HCT116 (cell line): ENCODE data around the gene PIK3CB. TPM values are rescaled to one million over a fixed set of nuclear protein-coding genes. Genes with fewer than 3 reads are reported as not detected.

Experiments
- ATAC-seq: fragments of 200-7000 bp; cut with Tn5 transposase; 2 replicates; pipeline ENCODE4 v1.9.1; 2020; ENCODE audit warnings: mild to moderate bottlenecking, moderate library complexity
- BruUV-seq: library from RNA; stranded (reverse); fragments of 400-500 nt; replicated peaks from 2 replicates; lab custom pipeline; 2021; lab: Mats Ljungman, UMichigan
- CTCF ChIA-PET: fragments of 300-600 bp; sonication (Branson Sonifier 250); formaldehyde crosslinking; loops from one replicate; lab custom pipeline; 2021; ENCODE audit warnings: antibody characterized with exemption; lab: Charles Lee
- POLR2A ChIA-PET: fragments of 300-600, 350-600 bp; sonication (Branson Sonifier 250); formaldehyde crosslinking; loops from one replicate; lab custom pipeline; 2021; ENCODE audit warnings: antibody characterized with exemption; lab: Charles Lee
- RAD21 ChIA-PET, 2 experiments: fragments of 300-600 bp; sonication (Branson Sonifier 250); formaldehyde crosslinking; loops; one replicate each; lab custom pipeline; 2023; ENCODE audit warnings: low total read pairs in 2 of 2; ENCODE audit not compliant: uncharacterized antibody in 2 of 2, unreplicated experiment in 2 of 2, low non-redundant PET in 1 of 2; lab: Charles Lee
- DNase-seq: peaks from one replicate; pipeline ENCODE4 v3.0.0-alpha.2; 2010; ENCODE audit warnings: low read depth, low spot score
- H2AFZ ChIP-seq: fragments of 200-600 bp; shearing (Covaris generic), sonication (generic); 2 replicates; pipeline ENCODE4 v1.6.1; 2017; ENCODE audit warnings: low read depth, mixed run types, mixed read lengths, antibody characterized with exemption, low read length; ENCODE audit not compliant: poor library complexity, severe bottlenecking
- H3K27ac ChIP-seq: 2 replicates; pipeline ENCODE4 v1.5.1; 2012; ENCODE audit warnings: low read depth, low read length
- H3K27me3 ChIP-seq: fragments of 200-600 bp; sonication (generic); 2 replicates; pipeline ENCODE4 v1.6.1; 2016; ENCODE audit warnings: mixed run types, low read length, mixed read lengths; ENCODE audit not compliant: insufficient read depth
- H3K36me3 ChIP-seq, 2 experiments: fragments of 200-500 bp in 1 of 2; fragments of 200-600 bp in 1 of 2; sonication (Bioruptor generic) in 1 of 2; sonication (generic) in 1 of 2; 2 replicates each; pipeline versions ENCODE4 v1.5.1 to v1.6.1; 2014 to 2016; ENCODE audit warnings: low read length in 2 of 2, inconsistent platforms in 1 of 2, mixed read lengths in 1 of 2, mixed run types in 1 of 2; ENCODE audit not compliant: insufficient read depth in 2 of 2, control insufficient read depth in 1 of 2
- H3K4me1 ChIP-seq, 2 experiments: fragments of 200-600 bp in 1 of 2; sonication (generic) in 1 of 2; 2 replicates each; pipeline versions ENCODE4 v1.5.1 to v1.6.1; 2012 to 2017; ENCODE audit warnings: low read length in 2 of 2, inconsistent platforms in 1 of 2, mild to moderate bottlenecking in 1 of 2, mixed read lengths in 1 of 2, mixed run types in 1 of 2, moderate library complexity in 1 of 2; ENCODE audit not compliant: insufficient read depth in 2 of 2, control insufficient read depth in 1 of 2
- H3K4me2 ChIP-seq: fragments of 200-600 bp; sonication (generic); 2 replicates; pipeline ENCODE4 v1.6.1; 2017; ENCODE audit warnings: mixed run types, low read length, mixed read lengths
- H3K4me3 ChIP-seq, 2 experiments: fragments of 200-600 bp in 1 of 2; sonication (generic) in 1 of 2; replicated peaks in 1 of 2; 2 replicates each; pipeline ENCODE4 v1.5.1; 2011 to 2016; ENCODE audit warnings: low read length in 2 of 2, control low read depth in 1 of 2, low read depth in 1 of 2, mild to moderate bottlenecking in 1 of 2, mixed read lengths in 1 of 2, mixed run types in 1 of 2
- H3K79me2 ChIP-seq: fragments of 200-600 bp; sonication (generic); 2 replicates; pipeline ENCODE4 v1.6.1; 2017; ENCODE audit warnings: mild to moderate bottlenecking, mixed run types, low read length, moderate library complexity, mixed read lengths; ENCODE audit not compliant: insufficient read depth
- H3K9ac ChIP-seq: fragments of 200-600 bp; sonication (generic); 2 replicates; pipeline ENCODE4 v1.6.1; 2016; ENCODE audit warnings: low read length, mixed read lengths
- H3K9me2 ChIP-seq: fragments of 200-600 bp; sonication (generic), shearing (Covaris generic); 2 replicates; pipeline ENCODE4 v1.6.1; 2017; ENCODE audit warnings: mixed run types, mild to moderate bottlenecking, moderate library complexity; ENCODE audit not compliant: insufficient read depth
- H3K9me3 ChIP-seq, 2 experiments: fragments of 200-500 bp in 1 of 2; fragments of 200-600 bp in 1 of 2; sonication (Bioruptor generic) in 1 of 2; sonication (generic) in 1 of 2; 2 replicates each; pipeline ENCODE4 v1.6.1; 2014 to 2017; ENCODE audit warnings: low read length in 2 of 2, mixed read lengths in 2 of 2, inconsistent platforms in 1 of 2, low read depth in 1 of 2, mild to moderate bottlenecking in 1 of 2, mixed run types in 1 of 2, moderate library complexity in 1 of 2; ENCODE audit not compliant: control insufficient read depth in 1 of 2, insufficient read depth in 1 of 2
- H4K20me1 ChIP-seq: fragments of 200-600 bp; sonication (generic), shearing (Covaris generic); 2 replicates; pipeline ENCODE4 v1.6.1; 2017; ENCODE audit warnings: mixed run types, mild to moderate bottlenecking, moderate library complexity; ENCODE audit not compliant: insufficient read depth
- EGR1 ChIP-seq: IDR thresholded peaks from 2 replicates; pipeline ENCODE4 v1.6.1; 2012; ENCODE audit warnings: low read depth
- ELF1 ChIP-seq: IDR thresholded peaks from 2 replicates; pipeline ENCODE4 v1.6.1; 2012; ENCODE audit warnings: low read depth, borderline replicate concordance
- FOSL1 ChIP-seq: IDR thresholded peaks from 2 replicates; pipeline ENCODE4 v1.6.1; 2012; ENCODE audit warnings: low read depth
- POLR2A ChIP-seq: IDR thresholded peaks from 2 replicates; pipeline ENCODE4 v1.7.0; 2011; ENCODE audit warnings: borderline replicate concordance; ENCODE audit not compliant: insufficient read depth, insufficient read length; ENCODE audit errors: extremely low read depth
- POLR2AphosphoS5 ChIP-seq: IDR thresholded peaks from 2 replicates; pipeline ENCODE4 v1.6.1; 2011; ENCODE audit warnings: mild to moderate bottlenecking, low read depth, low read length, moderate library complexity
- RAD21 ChIP-seq: IDR thresholded peaks from 2 replicates; pipeline ENCODE4 v1.6.1; 2012; ENCODE audit warnings: low read depth, mild to moderate bottlenecking
- SIN3A ChIP-seq: IDR thresholded peaks from 2 replicates; pipeline ENCODE4 v1.6.1; 2012; ENCODE audit warnings: low read depth
- TCF7L2 ChIP-seq: IDR thresholded peaks from 2 replicates; pipeline ENCODE4 v1.7.0; 2011; ENCODE audit warnings: borderline replicate concordance, inconsistent platforms; ENCODE audit not compliant: insufficient read depth, insufficient read length; ENCODE audit errors: extremely low read depth
- YY1 ChIP-seq: IDR thresholded peaks from 2 replicates; pipeline ENCODE4 v1.6.1; 2011; ENCODE audit warnings: low read length, low read depth, moderate library complexity, mild to moderate bottlenecking; ENCODE audit not compliant: insufficient replicate concordance; ENCODE audit errors: extremely low read depth
- ZFX ChIP-seq: fragments of 450-650 bp; IDR thresholded peaks from 2 replicates; pipeline ENCODE4 v1.6.1; 2017
- ZNF274 ChIP-seq: fragments of 200-500 bp; sonication (Bioruptor generic); IDR thresholded peaks from 2 replicates; pipeline ENCODE4 v1.6.1; 2014; ENCODE audit warnings: mild to moderate bottlenecking, low read depth, low read length, inconsistent platforms
- intact Hi-C: fragments of 100-400 bp; cut with micrococcal nuclease; formaldehyde crosslinking; loops from 2 replicates; pipeline ENCODE4 v1.10.0; 2022
- total RNA-seq: library from RNA; stranded (reverse); gene quantifications from one replicate; pipeline ENCODE4 v1.2.1, GENCODE V29; 2021; ENCODE audit not compliant: unreplicated experiment
- TF ChIP-seq, protein P1 (sequence below): IDR thresholded peaks from 2 replicates; pipeline ENCODE4 v1.6.1; 2011; ENCODE audit warnings: mild to moderate bottlenecking, low read length, moderate library complexity; ENCODE audit not compliant: insufficient replicate concordance; ENCODE audit errors: extremely low read depth

PIK3CB gene
- total RNA-seq, 1 experiment from 2014 or later, result 44.3 TPM

- Histone ChIP-seq H3K9me2 (no peaks in the 10 kb centered on the region), H3K27ac (no peak overlapping the region), H3K4me3 (no peak overlapping the region), H3K79me2 (peaks cover 74% of the 10 kb centered on the region), H3K4me2 (no peak overlapping the region), H2AFZ (no peak overlapping the region), H3K4me1 (no peaks in the 10 kb centered on the region), H3K9me3 (no peaks in the 10 kb centered on the region), H4K20me1 (no peaks in the 10 kb centered on the region), H3K9ac (no peak overlapping the region), H3K27me3 (no peaks in the 10 kb centered on the region), H3K36me3 (no peaks in the 10 kb centered on the region)
- RAD21 ChIA-PET, result no interaction called here
- intact Hi-C loops, result no loop called here
- POLR2A ChIA-PET, result no interaction called here
- CTCF ChIA-PET, result no interaction called here
- TF ChIP-seq, protein P1, sequence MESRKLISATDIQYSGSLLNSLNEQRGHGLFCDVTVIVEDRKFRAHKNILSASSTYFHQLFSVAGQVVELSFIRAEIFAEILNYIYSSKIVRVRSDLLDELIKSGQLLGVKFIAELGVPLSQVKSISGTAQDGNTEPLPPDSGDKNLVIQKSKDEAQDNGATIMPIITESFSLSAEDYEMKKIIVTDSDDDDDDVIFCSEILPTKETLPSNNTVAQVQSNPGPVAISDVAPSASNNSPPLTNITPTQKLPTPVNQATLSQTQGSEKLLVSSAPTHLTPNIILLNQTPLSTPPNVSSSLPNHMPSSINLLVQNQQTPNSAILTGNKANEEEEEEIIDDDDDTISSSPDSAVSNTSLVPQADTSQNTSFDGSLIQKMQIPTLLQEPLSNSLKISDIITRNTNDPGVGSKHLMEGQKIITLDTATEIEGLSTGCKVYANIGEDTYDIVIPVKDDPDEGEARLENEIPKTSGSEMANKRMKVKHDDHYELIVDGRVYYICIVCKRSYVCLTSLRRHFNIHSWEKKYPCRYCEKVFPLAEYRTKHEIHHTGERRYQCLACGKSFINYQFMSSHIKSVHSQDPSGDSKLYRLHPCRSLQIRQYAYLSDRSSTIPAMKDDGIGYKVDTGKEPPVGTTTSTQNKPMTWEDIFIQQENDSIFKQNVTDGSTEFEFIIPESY, result no peak
- TF ChIP-seq POLR2AphosphoS5, result no peak
- no peak for TF ChIP-seq SIN3A
- no peak for TF ChIP-seq TCF7L2
- TF ChIP-seq FOSL1, result no peak
- ATAC-seq (no peak), DNase-seq (no peak)
- BruUV-seq, result no TSS peak
These were observed 52.0 kb downstream of the PIK3CB start for GRCh38 chr3:138782755-138783154.

GRCh38 chr3:138781012-138781470 lies 53.7 kb downstream of the PIK3CB start:
- POLR2A ChIA-PET, result interaction anchor here (0.8 kb wide), 1 partner anchor 14 kb away, joined by 3 read pairs; no protein-coding TSS in a partner anchor
- H3K27ac ChIP-seq, result no peak overlapping the region
- H3K9ac ChIP-seq, result no peak overlapping the region
- no peaks in the 10 kb centered on the region for H3K9me3 ChIP-seq
- no peaks in the 10 kb centered on the region for H3K27me3 ChIP-seq
- no peak overlapping the region for H3K4me2 ChIP-seq
- no peaks in the 10 kb centered on the region for H3K36me3 ChIP-seq
- no peaks in the 10 kb centered on the region for H4K20me1 ChIP-seq
- H3K4me3 ChIP-seq, result no peak overlapping the region
- intact Hi-C loops, result no loop called here
- no peaks in the 10 kb centered on the region for H3K9me2 ChIP-seq
- BruUV-seq, result no TSS peak
- RAD21 ChIA-PET, result no interaction called here
- no peak overlapping the region for H2AFZ ChIP-seq
- CTCF ChIA-PET, result interaction anchor here (1.0 kb wide), 1 partner anchor 134 kb away, joined by 3 read pairs; no protein-coding TSS in a partner anchor
- H3K4me1 ChIP-seq, result peaks cover 2 to 13% of the 10 kb centered on the region in 2 experiments; a peak in 2 of 4 replicates
- TF ChIP-seq SIN3A (no peak), ELF1 (no peak), ZFX (no peak), RAD21 (no peak), EGR1 (no peak), ZNF274 (no peak), POLR2AphosphoS5 (no peak), YY1 (no peak), POLR2A (no peak), FOSL1 (no peak)
- peaks cover 75% of the 10 kb centered on the region for H3K79me2 ChIP-seq
- ATAC-seq, result no peak
- no peak for DNase-seq
